ENCODE data around the gene ALG1. TPM values are rescaled to one million over a fixed set of nuclear protein-coding genes. Genes with fewer than 3 reads are reported as not detected.

Gene ALG1
- total and polyA plus RNA-seq, 8 donors: 13.0 to 23.3 (median 16.4) TPM

Other genes with a start within 250 kb of the ALG1 start
- gene GLYR1, start 224.6 kb upstream of the ALG1 start, total RNA-seq: 10 to 100 TPM; 27.2 to 58.6 (median 40.4) TPM
- 10 to 100 TPM; 33.0 to 41.4 TPM for gene GLYR1, start 224.6 kb upstream of the ALG1 start, polyA plus RNA-seq
- gene UBN1, start 224.4 kb upstream of the ALG1 start, total RNA-seq: 10 to 100 TPM; 10.4 to 17.3 (median 12.4) TPM
- 10 to 100 TPM in 1 of 2 donors, 1 to 10 TPM in 1; 8.0 to 10.1 TPM for gene UBN1, start 224.4 kb upstream of the ALG1 start, polyA plus RNA-seq
- gene PPL, start 134.7 kb upstream of the ALG1 start, total RNA-seq: 10 to 100 TPM; 10.4 to 19.8 (median 12.9) TPM
- 10 to 100 TPM; 15.7 to 27.2 TPM for gene PPL, start 134.7 kb upstream of the ALG1 start, polyA plus RNA-seq
- under 1 TPM; 0.22 to 0.79 (median 0.62) TPM for gene SEC14L5, start 113.5 kb upstream of the ALG1 start, total RNA-seq
- gene SEC14L5, start 113.5 kb upstream of the ALG1 start, polyA plus RNA-seq: under 1 TPM; 0.27 to 0.40 TPM
- 1 to 10 TPM; 3.7 to 7.0 (median 6.4) TPM for gene NAGPA, start 37.9 kb upstream of the ALG1 start, total RNA-seq
- gene NAGPA, start 37.9 kb upstream of the ALG1 start, polyA plus RNA-seq: 10 to 100 TPM in 1 of 2 donors, 1 to 10 TPM in 1; 8.3 to 10.0 TPM
- 1 to 10 TPM in 5 of 6 donors, not detected in 1; 1.1 to 9.1 (median 5.2) TPM for gene C16orf89, start 5.9 kb upstream of the ALG1 start, total RNA-seq
- gene C16orf89, start 5.9 kb upstream of the ALG1 start, polyA plus RNA-seq: 1 to 10 TPM; 1.6 to 1.7 TPM
- 1 to 10 TPM; 2.5 to 8.2 (median 4.9) TPM for gene EEF2KMT, start 26.0 kb downstream of the ALG1 start, total RNA-seq
- gene EEF2KMT, start 26.0 kb downstream of the ALG1 start, polyA plus RNA-seq: 1 to 10 TPM; 4.2 to 4.3 TPM